Esophagus mucosa (tissue), 1 donor: ENCODE measurements around the gene PDZD2. TPM values are rescaled to one million over a fixed set of nuclear protein-coding genes. Genes with fewer than 3 reads are reported as not detected.

Source experiments
- ATAC-seq: fragments of 200-7000 bp; cut with Tn5 transposase; one replicate; pipeline ENCODE4 v1.9.1; 2020
- total RNA-seq: library from RNA; stranded (reverse); gene quantifications from one replicate; pipeline ENCODE4 v1.2.4, GENCODE V29; 2023
- donor health status: DM: yes; HTN: yes; CAD: no.

The PDZD2 gene
- total RNA-seq, 1 donor from 2014 or later = 20.8 TPM

- ATAC-seq = no peak
These were observed 448.5 kb downstream of the PDZD2 start for GRCh38 chr5:32087086-32088082.

GRCh38 chr5:32088214-32088613, 449.3 kb downstream of the PDZD2 start:
- ATAC-seq = no peak

- peak; percentile 20 for ATAC-seq
These were observed 450.4 kb downstream of the PDZD2 start for GRCh38 chr5:32089146-32090000.

GRCh38 chr5:32090026-32090754, 451.3 kb downstream of the PDZD2 start:
- ATAC-seq = no peak

GRCh38 chr5:32090755-32091128, 451.8 kb downstream of the PDZD2 start:
- no peak for ATAC-seq

- ATAC-seq = peak; percentile 77
These were observed 454.2 kb downstream of the PDZD2 start for GRCh38 chr5:32092938-32093812.

GRCh38 chr5:32094691-32095090, 455.8 kb downstream of the PDZD2 start:
- no peak for ATAC-seq

- ATAC-seq = no peak
These were observed 456.3 kb downstream of the PDZD2 start for GRCh38 chr5:32095261-32095671.

- ATAC-seq = no peak
These were observed 458.1 kb downstream of the PDZD2 start for GRCh38 chr5:32096891-32097595.

GRCh38 chr5:32098291-32098690, 459.4 kb downstream of the PDZD2 start:
- ATAC-seq = peak; percentile 35

- ATAC-seq = no peak
These were observed 460.0 kb downstream of the PDZD2 start for GRCh38 chr5:32098890-32099310.

GRCh38 chr5:32099486-32100035, 460.6 kb downstream of the PDZD2 start:
- no peak for ATAC-seq

- no peak for ATAC-seq
These were observed 461.3 kb downstream of the PDZD2 start for GRCh38 chr5:32100230-32100629.

GRCh38 chr5:32100691-32101302, 461.9 kb downstream of the PDZD2 start:
- ATAC-seq = no peak

- ATAC-seq = no peak
These were observed 463.5 kb downstream of the PDZD2 start for GRCh38 chr5:32102254-32102986.

GRCh38 chr5:32103521-32103920, 464.6 kb downstream of the PDZD2 start:
- ATAC-seq = no peak

GRCh38 chr5:32107291-32107690, 468.4 kb downstream of the PDZD2 start:
- no peak for ATAC-seq

- no peak for ATAC-seq
These were observed 469.2 kb downstream of the PDZD2 start for GRCh38 chr5:32108167-32108566.

- ATAC-seq = no peak
These were observed 470.3 kb downstream of the PDZD2 start for GRCh38 chr5:32109236-32109635.
